GM21367 (cell line): ENCODE measurements around the gene PLD2.

Experiments
- ATAC-seq: cut with Tn5 transposase; IDR thresholded peaks from one replicate; pipeline ENCODE4 v1.9.1; 2021; ENCODE audit not compliant: unreplicated experiment

The PLD2 gene

DNA sequence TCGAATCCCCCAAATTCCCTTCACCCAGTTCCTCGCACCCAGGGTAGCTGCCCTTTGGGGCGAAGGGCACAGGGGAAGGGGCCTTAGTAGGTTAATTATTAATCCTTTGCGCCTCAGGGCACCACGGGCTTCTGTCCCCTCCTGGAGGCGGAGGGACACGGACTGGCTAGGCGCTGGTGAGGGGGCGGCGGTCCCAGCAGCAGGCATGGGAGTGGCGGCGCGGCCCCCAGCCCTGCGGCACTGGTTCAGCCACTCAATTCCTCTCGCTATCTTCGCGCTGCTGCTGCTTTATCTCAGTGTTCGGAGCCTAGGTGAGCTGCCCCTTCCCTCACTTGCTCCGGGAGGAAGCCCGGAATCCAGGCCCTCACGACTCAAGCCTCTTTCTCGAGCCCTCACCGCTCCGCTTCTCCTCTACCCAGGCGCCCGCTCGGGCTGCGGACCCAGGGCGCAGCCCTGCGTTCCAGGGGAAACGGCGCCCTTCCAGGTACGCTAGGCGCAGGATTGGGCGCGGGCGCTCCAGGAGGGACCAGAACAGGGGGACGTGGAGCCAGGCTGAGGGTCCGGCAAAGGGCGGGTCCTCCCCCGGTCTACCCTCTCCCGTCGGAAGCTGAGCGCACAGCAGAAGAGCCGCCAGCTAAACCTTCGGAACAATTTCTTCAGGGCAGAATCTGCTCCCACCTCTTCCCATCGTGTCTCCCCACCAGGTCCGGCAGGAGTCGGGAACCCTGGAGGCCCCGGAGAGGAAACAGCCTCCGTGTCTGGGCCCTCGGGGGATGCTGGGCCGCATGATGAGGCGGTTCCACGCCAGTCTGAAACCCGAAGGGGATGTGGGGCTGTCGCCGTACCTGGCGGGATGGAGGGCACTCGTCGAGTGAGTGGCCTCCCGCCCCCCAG is 17.9 kb upstream of the PLD2 start, which contains the start of gene GLTPD2:
TSS of gene GLTPD2 (plus strand) at position 158 of the 894 bp plus-strand sequence. CDS start at position 206, 48 bp downstream.
- peak; percentile 18 for ATAC-seq

GRCh38 chr17:4789701-4789950 is 17.3 kb upstream of the PLD2 start:
- ATAC-seq: no peak

GRCh38 chr17:4789951-4790704 is 16.8 kb upstream of the PLD2 start:
- peak; percentile 77 for ATAC-seq

DNA sequence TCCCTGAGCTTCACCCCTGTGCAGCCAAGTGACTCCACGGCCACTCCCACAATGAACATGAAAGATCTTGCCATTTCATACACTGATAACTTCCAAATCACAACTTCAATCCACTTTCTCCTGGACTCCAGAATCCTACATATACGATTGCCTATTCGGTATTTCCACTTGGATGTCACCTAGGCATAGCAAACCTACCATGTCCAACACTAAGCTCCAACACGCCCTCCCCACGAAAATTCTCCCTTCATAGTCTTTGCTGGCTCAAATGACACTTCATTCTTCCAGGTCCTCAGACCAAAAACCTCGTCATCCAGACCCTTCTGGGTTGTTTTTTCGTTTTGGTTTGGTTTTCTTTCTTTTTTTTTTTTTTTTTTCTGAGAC is 16.3 kb upstream of the PLD2 start:
- no peak for ATAC-seq

- no peak for ATAC-seq
Observed at GRCh38 chr17:4795168-4795567, 11.8 kb upstream of the PLD2 start.

DNA sequence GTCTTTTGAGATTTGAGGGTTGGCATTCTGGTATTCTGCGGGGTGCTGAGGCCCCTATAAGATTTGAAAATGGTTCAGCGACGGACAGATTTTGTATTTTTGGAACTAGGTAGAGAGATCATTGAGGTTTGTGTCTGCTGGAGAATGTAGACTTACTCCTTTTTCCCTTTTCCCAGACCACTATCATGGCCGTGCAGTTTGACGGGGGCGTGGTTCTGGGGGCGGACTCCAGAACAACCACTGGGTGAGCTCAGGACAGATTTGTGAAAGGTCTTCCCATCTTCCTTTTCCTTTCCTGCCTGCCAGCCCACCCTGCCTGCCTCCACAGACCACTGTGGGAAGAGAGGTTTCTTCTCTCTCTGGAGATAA is 10.4 kb upstream of the PLD2 start:
- ATAC-seq: no peak

DNA sequence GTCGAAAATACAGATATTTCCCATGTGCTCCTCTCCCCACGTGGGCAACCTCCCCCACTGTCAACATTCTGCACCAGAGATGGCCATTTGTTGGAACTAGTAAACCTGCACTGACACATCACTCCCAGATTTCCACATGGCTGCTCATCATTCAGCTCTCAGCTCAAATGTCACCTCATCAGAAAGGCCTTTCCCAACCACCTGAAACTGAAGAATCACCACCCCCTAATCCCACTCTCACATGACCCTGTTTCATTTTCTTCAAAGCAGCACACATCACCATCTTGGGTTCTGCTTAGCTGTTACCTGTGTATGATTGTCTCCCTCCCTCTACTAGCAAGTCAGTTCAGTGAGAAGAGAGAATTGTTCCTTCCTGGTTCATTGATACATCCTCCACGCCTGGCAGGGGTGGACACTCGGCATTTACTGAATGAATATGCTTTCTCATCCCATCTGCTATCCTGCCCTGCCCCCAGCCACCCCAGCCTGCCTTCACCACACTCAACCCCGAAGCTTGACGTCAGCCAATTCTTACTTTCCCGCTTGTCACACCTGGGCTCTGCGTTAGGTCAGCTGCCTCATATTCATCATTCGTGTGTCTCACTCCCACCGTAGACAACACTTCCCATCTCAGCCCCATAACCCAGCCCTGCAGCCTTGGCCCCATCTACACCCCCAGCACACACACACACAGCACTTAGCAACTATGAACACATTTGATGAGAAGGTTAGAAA is 6.3 kb upstream of the PLD2 start:
- ATAC-seq: no peak

GRCh38 chr17:4802228-4802627 is 4.7 kb upstream of the PLD2 start, which contains the start of gene C17orf114:
Gene C17orf114 (minus strand): TSS chr17:4802328.
- ATAC-seq: no peak

DNA sequence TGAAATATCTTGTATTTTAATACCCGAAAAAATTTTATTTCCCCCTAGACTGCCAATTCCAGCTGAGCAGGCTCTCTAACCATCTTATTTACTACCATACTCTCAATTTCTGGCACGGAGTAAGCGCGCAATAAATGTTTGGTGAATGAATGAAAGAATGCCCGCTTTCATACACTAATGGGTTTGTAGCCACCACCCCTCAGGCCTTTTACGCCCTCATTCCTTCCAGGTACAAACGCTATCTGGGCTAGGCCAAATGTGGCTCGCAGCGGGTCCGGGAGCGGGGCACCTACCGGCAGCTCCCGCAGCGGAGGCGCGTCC is 536 bp upstream of the PLD2 start:
- no peak for ATAC-seq

DNA sequence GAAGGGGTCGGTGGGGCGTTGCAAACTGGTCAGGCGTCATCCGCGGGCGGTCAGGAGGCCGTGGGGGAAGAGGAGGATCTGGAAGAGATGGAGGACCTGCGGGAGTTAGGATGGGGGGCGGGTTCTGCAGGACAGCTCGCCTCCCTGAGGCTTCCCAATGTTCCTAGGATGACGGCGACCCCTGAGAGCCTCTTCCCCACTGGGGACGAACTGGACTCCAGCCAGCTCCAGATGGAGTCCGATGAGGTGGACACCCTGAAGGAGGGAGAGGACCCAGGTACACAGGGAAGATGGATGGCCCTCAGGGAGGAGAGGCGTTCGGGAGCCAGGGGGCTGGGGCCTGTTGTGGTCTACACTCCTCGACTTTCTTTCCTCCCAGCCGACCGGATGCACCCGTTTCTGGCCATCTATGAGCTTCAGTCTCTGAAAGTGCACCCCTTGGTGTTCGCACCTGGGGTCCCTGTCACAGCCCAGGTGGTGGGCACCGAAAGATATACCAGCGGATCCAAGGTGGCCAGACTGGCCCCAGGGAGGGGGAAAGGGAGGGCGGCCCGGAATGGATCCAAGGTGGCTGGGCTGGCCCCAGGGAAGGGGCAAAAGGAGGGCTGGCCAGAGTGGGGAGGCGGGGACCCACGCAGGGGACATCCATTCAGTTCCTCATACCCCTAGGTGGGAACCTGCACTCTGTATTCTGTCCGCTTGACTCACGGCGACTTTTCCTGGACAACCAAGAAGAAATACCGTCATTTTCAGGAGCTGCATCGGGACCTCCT is 839 bp downstream of the PLD2 start:
- no peak for ATAC-seq

DNA sequence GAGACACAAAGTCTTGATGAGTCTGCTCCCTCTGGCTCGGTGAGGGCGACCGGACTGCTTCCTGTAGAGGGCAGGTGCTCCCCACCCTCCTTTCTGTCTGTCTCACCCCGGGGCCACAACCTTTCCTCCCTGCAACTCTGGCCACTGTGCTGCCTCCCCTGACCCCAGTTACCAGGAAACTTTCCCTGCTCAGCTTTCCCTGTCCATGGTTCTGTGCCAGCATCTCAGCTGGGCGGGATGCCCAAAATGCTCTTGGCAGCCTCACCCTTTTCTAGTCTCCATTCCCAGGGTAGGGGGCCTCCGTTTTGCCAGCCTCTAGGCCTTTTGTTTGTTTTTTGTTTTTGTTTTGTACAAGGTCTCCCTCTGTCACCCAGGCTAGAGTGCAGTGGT is 1.4 kb downstream of the PLD2 start:
- no peak for ATAC-seq

- no peak for ATAC-seq
Observed at GRCh38 chr17:4810696-4811290, 3.8 kb downstream of the PLD2 start.

- no peak for ATAC-seq
Observed at GRCh38 chr17:4811471-4811870, 4.5 kb downstream of the PLD2 start.

DNA sequence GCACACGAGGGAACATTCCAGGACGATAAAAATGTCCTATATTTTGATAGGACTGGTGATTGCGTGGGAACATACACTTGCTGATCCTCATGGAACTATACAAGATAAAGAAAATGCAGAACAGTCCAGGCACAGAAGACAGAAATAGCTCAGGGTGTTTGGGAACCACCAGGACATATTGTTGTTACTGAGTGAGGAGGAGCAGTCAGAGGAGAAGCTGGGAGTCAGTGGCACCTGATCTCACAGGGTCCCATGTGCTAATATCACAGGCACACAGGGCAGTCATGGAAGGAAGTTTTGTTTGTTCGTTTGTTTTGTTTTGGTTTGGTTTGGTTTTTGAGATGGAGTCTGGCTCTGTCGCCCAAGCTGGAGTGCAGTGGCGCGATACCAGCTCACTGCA is 5.7 kb downstream of the PLD2 start:
- ATAC-seq: no peak

- no peak for ATAC-seq
Observed at GRCh38 chr17:4815043-4815675, 8.2 kb downstream of the PLD2 start.

- no peak for ATAC-seq
Observed at GRCh38 chr17:4816826-4817225, 9.9 kb downstream of the PLD2 start.

- ATAC-seq: no peak
Observed at GRCh38 chr17:4818276-4818675, 11.3 kb downstream of the PLD2 start.

DNA sequence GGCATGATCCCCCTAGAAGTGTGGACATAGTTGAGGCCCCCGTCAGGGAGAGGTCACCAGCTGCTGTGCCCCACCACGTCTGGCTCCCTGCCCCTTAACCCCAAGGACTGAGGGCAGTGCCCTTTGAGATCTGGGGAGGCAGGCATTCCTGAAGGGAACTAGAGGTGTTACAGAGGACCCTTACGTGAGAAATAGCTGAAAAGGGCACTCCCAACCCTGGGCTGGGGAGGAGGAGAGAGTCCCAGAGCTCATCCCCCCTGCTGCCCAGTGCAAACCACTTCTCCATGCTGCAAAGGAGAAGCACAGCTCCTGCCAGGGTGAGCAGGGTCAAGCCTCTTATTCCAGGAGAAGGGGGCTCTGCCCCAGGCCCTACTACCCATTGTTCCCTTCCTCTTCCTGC is 15.9 kb downstream of the PLD2 start:
- ATAC-seq: no peak

DNA sequence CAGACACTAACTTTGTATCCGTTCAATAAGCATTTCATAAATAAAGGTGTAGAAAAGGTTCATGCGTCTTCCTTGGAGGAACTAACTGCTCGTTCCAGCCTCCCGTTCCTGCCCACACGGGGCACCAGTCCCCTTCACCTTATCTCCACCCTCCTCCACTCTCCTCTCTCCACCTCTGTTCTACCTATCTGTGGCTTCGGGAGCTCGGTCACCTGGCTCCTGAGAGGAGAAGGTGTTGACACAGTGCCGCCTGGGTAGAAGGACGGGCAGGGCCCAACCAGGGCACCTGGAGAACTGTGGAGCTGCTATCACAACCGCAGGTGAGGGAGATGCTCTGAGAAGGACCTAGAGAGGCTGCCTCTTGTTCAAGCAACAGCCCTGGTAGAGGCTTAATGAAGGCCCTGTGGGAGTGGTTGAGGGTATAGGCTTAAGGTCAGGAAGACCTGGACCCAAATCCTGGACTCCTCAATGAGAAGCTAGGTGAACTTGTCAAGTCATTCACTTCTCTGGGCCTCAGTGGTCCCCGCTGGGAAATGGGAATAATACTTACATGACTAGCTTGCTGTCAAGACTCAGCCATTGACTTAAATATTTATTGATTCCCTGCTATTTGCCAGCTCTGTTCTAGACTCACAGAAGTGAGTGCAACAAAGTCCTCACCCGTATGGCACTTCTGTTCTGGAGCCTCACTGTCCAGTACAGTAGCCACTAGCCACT is 16.6 kb downstream of the PLD2 start:
- ATAC-seq: no peak

GRCh38 chr17:4827399-4827798 is 20.4 kb downstream of the PLD2 start:
- ATAC-seq: no peak
